A673 (cell line): ENCODE measurements around the gene IGF1R. TPM values are rescaled to one million over a fixed set of nuclear protein-coding genes. Genes with fewer than 3 reads are reported as not detected.

Experiments used
- BruUV-seq: library from RNA; stranded (reverse); fragments of 400-500 nt; replicated peaks from 2 replicates; lab custom pipeline; 2021; lab: Mats Ljungman, UMichigan
- CTCF ChIA-PET: fragments of 300-600 bp; sonication (Branson Sonifier 250); formaldehyde crosslinking; loops from one replicate; lab custom pipeline; 2022; ENCODE audit warnings: antibody characterized with exemption; lab: Charles Lee
- POLR2A ChIA-PET: fragments of 300-600 bp; sonication (Branson Sonifier 250); formaldehyde crosslinking; loops from one replicate; lab custom pipeline; 2022; ENCODE audit warnings: antibody characterized with exemption; ENCODE audit not compliant: low non-redundant PET; lab: Charles Lee
- DNase-seq: peaks from one replicate; pipeline ENCODE4 v3.0.0-alpha.2; 2015; ENCODE audit warnings: low spot score
- H3K27ac ChIP-seq: fragments of 200-600 bp; sonication (generic); 2 replicates; pipeline ENCODE4 v1.5.1; 2016; ENCODE audit warnings: mixed run types, low read depth, mild to moderate bottlenecking, mixed read lengths, antibody characterized with exemption, low read length; ENCODE audit not compliant: poor library complexity, severe bottlenecking
- H3K27me3 ChIP-seq: fragments of 200-600 bp; sonication (generic); replicated peaks from 2 replicates; pipeline ENCODE4 v1.6.1; 2017; ENCODE audit warnings: mixed run types, low read depth, mild to moderate bottlenecking, mixed read lengths, antibody characterized with exemption, low read length; ENCODE audit not compliant: insufficient read depth, poor library complexity
- H3K36me3 ChIP-seq: fragments of 200-600 bp; sonication (generic); 2 replicates; pipeline ENCODE4 v1.6.1; 2016; ENCODE audit warnings: mixed run types, mild to moderate bottlenecking, mixed read lengths, antibody characterized with exemption, low read length; ENCODE audit not compliant: insufficient read depth, poor library complexity, severe bottlenecking
- H3K4me1 ChIP-seq: fragments of 200-600 bp; sonication (generic); 2 replicates; pipeline ENCODE4 v1.6.1; 2017; ENCODE audit warnings: mixed run types, mild to moderate bottlenecking, mixed read lengths, antibody characterized with exemption, low read length; ENCODE audit not compliant: insufficient read depth, poor library complexity, severe bottlenecking
- H3K4me3 ChIP-seq: fragments of 200-600 bp; sonication (generic); 2 replicates; pipeline ENCODE4 v1.5.1; 2016; ENCODE audit warnings: low read depth, mixed run types, mild to moderate bottlenecking, mixed read lengths, low read length; ENCODE audit not compliant: poor library complexity, severe bottlenecking
- H3K9me3 ChIP-seq: fragments of 200-600 bp; sonication (generic); 2 replicates; pipeline ENCODE4 v1.6.1; 2016; ENCODE audit warnings: mixed run types, low read depth, mild to moderate bottlenecking, mixed read lengths, antibody characterized with exemption, low read length; ENCODE audit not compliant: poor library complexity, severe bottlenecking
- EZH2 ChIP-seq: fragments of 200-600 bp; sonication (generic); IDR thresholded peaks from 2 replicates; pipeline ENCODE4 v1.6.1; 2017; ENCODE audit warnings: borderline replicate concordance, low read depth, mild to moderate bottlenecking, mixed read lengths, antibody characterized with exemption, low read length; ENCODE audit not compliant: poor library complexity, severe bottlenecking
- intact Hi-C: fragments of 100-400 bp; cut with micrococcal nuclease; formaldehyde crosslinking; loops from one replicate; pipeline ENCODE4 v1.10.0; 2022; ENCODE audit not compliant: unreplicated experiment
- total RNA-seq: library from RNA; stranded (reverse); gene quantifications from 2 replicates; pipeline ENCODE4 v1.2.3, GENCODE V29; 2021
- TF ChIP-seq, protein P1 (sequence below): fragments of 300-800, 200-600 bp; sonication (generic); conservative IDR thresholded peaks from 2 replicates; pipeline ENCODE4 v1.5.1; 2017; ENCODE audit warnings: low read depth, mild to moderate bottlenecking, antibody characterized with exemption, low read length, moderate library complexity, mixed read lengths

IGF1R gene
- total RNA-seq, 1 experiment from 2014 or later: 34.9 TPM

DNA sequence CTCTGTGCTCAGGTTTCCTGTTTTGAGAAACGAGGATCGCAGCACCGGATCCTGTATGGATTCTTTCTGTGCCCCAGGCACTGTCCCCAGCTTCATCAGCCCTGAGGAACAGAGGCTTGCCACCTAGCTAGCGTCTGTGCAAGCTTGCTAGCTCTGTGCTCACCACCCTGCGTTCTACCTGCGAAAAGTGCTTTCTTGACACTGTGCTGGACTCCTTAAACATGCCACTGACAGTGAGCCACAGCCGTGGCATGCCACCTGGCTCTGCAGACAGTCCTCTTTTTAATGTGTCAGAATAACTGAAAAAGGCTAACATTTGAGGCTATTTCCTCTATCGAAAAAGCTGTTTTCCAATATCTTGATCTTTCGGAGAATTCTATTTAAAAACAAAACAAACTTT is 357.8 kb downstream of the IGF1R start:
- no peak for TF ChIP-seq EZH2
- TF ChIP-seq, protein P1, sequence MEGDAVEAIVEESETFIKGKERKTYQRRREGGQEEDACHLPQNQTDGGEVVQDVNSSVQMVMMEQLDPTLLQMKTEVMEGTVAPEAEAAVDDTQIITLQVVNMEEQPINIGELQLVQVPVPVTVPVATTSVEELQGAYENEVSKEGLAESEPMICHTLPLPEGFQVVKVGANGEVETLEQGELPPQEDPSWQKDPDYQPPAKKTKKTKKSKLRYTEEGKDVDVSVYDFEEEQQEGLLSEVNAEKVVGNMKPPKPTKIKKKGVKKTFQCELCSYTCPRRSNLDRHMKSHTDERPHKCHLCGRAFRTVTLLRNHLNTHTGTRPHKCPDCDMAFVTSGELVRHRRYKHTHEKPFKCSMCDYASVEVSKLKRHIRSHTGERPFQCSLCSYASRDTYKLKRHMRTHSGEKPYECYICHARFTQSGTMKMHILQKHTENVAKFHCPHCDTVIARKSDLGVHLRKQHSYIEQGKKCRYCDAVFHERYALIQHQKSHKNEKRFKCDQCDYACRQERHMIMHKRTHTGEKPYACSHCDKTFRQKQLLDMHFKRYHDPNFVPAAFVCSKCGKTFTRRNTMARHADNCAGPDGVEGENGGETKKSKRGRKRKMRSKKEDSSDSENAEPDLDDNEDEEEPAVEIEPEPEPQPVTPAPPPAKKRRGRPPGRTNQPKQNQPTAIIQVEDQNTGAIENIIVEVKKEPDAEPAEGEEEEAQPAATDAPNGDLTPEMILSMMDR: no peak
- intact Hi-C loops: no loop called here
- POLR2A ChIA-PET: no interaction called here
- Histone ChIP-seq H3K27me3 (no peaks in the 10 kb centered on the region), H3K9me3 (no peaks in the 10 kb centered on the region), H3K4me1 (peaks cover 6% of the 10 kb centered on the region), H3K4me3 (no peak overlapping the region), H3K36me3 (no peaks in the 10 kb centered on the region), H3K27ac (no peak overlapping the region)
- DNase-seq: no peak
- CTCF ChIA-PET: no interaction called here
- BruUV-seq: no TSS peak

DNA sequence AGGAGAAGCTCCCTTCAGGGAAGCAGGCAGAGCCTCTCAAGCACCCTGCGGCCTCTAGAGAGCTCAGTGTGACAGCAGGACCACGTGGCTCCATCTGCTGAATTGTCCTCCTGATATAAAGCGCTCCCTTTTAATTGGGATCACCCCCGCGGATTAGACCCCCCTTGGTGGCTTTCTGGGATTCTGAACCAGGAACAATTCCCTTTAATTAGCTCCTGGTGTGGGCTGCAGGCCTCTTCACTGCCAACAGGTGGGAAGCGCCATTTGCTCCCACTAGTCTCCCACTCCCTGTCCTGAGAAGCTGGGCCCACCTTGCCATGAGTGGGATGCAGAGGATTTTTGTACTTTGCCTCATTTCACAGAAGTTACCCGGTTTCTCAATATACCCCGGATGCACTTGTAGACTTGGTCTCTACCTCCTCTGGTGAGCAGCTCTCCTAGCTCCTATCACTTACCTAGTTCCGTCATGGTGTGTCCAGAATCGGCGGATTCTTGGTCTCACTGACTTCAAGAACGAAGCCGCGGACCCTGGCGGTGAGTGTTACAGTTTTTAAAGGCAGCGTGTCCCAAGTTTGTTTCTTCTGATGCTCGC is 358.7 kb downstream of the IGF1R start:
- Histone ChIP-seq H3K4me1 (peaks cover 6% of the 10 kb centered on the region), H3K27ac (no peak overlapping the region), H3K4me3 (no peak overlapping the region), H3K36me3 (no peaks in the 10 kb centered on the region), H3K9me3 (no peaks in the 10 kb centered on the region), H3K27me3 (no peaks in the 10 kb centered on the region)
- ChIA-PET CTCF (interaction anchor here (0.6 kb wide), 1 partner anchor 345 kb away, joined by 3 read pairs; no protein-coding TSS in a partner anchor), POLR2A (no interaction called here)
- no peak for DNase-seq
- intact Hi-C loops: no loop called here
- no peak for TF ChIP-seq EZH2
- TF ChIP-seq, protein P1: no peak
- no TSS peak for BruUV-seq

DNA sequence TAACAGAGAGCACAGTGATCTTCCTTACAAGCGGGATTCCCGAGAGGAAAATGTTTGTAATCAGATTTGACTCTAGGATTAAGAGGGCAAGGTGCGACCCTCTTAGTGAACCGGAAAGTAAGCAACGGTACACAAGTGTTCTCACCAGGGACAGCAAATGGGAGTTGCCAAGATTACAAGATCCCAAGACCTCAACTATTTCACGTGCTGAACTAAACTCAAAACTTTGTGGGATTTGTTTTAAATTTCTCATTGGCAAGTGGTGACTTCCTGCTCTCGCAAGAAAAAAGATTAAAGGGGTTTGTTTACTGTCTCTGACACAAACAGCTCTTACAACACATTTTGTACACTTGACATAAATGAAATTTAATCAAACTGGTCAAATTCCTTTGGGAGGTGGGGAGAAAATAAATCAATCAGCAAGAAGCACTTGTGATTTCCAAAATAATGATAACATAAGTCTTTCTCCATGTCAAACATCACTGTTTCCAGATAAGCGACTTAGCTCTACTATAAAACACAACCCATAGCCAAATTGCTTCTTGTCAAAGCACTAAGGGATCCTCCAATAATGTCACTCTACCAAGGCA is 361.5 kb downstream of the IGF1R start:
- ChIA-PET CTCF (no interaction called here), POLR2A (no interaction called here)
- no TSS peak for BruUV-seq
- H3K9me3 ChIP-seq: no peaks in the 10 kb centered on the region
- H3K4me3 ChIP-seq: no peak overlapping the region
- peaks cover 6% of the 10 kb centered on the region for H3K4me1 ChIP-seq
- H3K27me3 ChIP-seq: no peaks in the 10 kb centered on the region
- intact Hi-C loops: no loop called here
- H3K36me3 ChIP-seq: no peaks in the 10 kb centered on the region
- no peak overlapping the region for H3K27ac ChIP-seq
- no peak for TF ChIP-seq EZH2
- TF ChIP-seq, protein P1: no peak
- DNase-seq: no peak
